Caco-2 (cell line): ENCODE data around the gene DENND6B. TPM values are rescaled to one million over a fixed set of nuclear protein-coding genes. Genes with fewer than 3 reads are reported as not detected.

ENCODE experiments used
- BruUV-seq: library from RNA; stranded (reverse); fragments of 400-500 nt; replicated peaks from 2 replicates; lab custom pipeline; 2021; lab: Mats Ljungman, UMichigan
- CTCF ChIA-PET: fragments of 300-600 bp; sonication (Branson Sonifier 250); formaldehyde crosslinking; loops from one replicate; lab custom pipeline; 2022; ENCODE audit warnings: antibody characterized with exemption; lab: Charles Lee
- POLR2A ChIA-PET: fragments of 300-600 bp; sonication (Branson Sonifier 250); formaldehyde crosslinking; loops from one replicate; lab custom pipeline; 2022; ENCODE audit warnings: antibody characterized with exemption; lab: Charles Lee
- DNase-seq, 2 experiments: peaks; one replicate each; pipeline versions ENCODE4 v3.0.0 to v3.0.0-alpha.2; 2020 to 2022
- H3K27me3 ChIP-seq: replicated peaks from 2 replicates; pipeline ENCODE4 v1.6.0; 2011; ENCODE audit warnings: low read length; ENCODE audit not compliant: control insufficient read depth, insufficient read depth
- H3K36me3 ChIP-seq: 2 replicates; pipeline ENCODE4 v1.5.1; 2011; ENCODE audit warnings: low read length; ENCODE audit not compliant: control insufficient read depth, insufficient read depth
- H3K4me1 ChIP-seq: fragments of 250-450 bp; sonication (Bioruptor Pico); 2 replicates; pipeline ENCODE4 v1.5.1; 2020; ENCODE audit warnings: mild to moderate bottlenecking
- H3K4me3 ChIP-seq: 2 replicates; pipeline ENCODE4 v1.5.1; 2011; ENCODE audit warnings: low read depth, mild to moderate bottlenecking, control low read depth, low read length
- H3K9me3 ChIP-seq: fragments of 250-450 bp; sonication (Bioruptor Pico); 2 replicates; pipeline ENCODE4 v1.5.1; 2020; ENCODE audit warnings: mild to moderate bottlenecking, moderate library complexity
- H3K27ac Mint-ChIP-seq: one replicate; pipeline ENCODE4 v1.8.0; 2022; ENCODE audit warnings: mixed read lengths; ENCODE audit not compliant: unreplicated experiment
- H3K27me3 Mint-ChIP-seq: one replicate; pipeline ENCODE4 v1.8.0; 2022; ENCODE audit warnings: mixed read lengths; ENCODE audit not compliant: insufficient read depth, unreplicated experiment
- H3K36me3 Mint-ChIP-seq: one replicate; pipeline ENCODE4 v1.8.0; 2022; ENCODE audit warnings: mild to moderate bottlenecking, mixed read lengths; ENCODE audit not compliant: insufficient read depth, unreplicated experiment
- H3K4me1 Mint-ChIP-seq: one replicate; pipeline ENCODE4 v1.8.0; 2022; ENCODE audit warnings: low read depth, mixed read lengths; ENCODE audit not compliant: unreplicated experiment
- H3K4me3 Mint-ChIP-seq: one replicate; pipeline ENCODE4 v1.8.0; 2022; ENCODE audit warnings: mild to moderate bottlenecking, moderate library complexity, mixed read lengths; ENCODE audit not compliant: unreplicated experiment
- H3K9me3 Mint-ChIP-seq: one replicate; pipeline ENCODE4 v1.8.0; 2022; ENCODE audit warnings: mixed read lengths; ENCODE audit not compliant: unreplicated experiment
- CTCF ChIP-seq, 2 experiments: fragments of 200-600 bp in 1 of 2; IDR thresholded peaks; 1 replicate in 1 of 2; 2 replicates in 1 of 2; pipeline versions ENCODE4 v1.5.1 to v1.8.0; 2011 to 2022; ENCODE audit warnings: antibody characterized with exemption in 1 of 2, control low read depth in 1 of 2, inconsistent platforms in 1 of 2, low read depth in 1 of 2, low read length in 1 of 2, mild to moderate bottlenecking in 1 of 2, moderate library complexity in 1 of 2; ENCODE audit not compliant: insufficient read depth in 1 of 2, severe bottlenecking in 1 of 2, unreplicated experiment in 1 of 2
- intact Hi-C: fragments of 100-400 bp; cut with micrococcal nuclease; formaldehyde crosslinking; loops from one replicate; pipeline ENCODE4 v1.10.0; 2022; ENCODE audit not compliant: unreplicated experiment
- total RNA-seq: library from RNA; stranded (reverse); gene quantifications from 2 replicates; pipeline ENCODE4 v1.2.3, GENCODE V29; 2022

DENND6B gene
- total RNA-seq, 1 experiment from 2014 or later = 3.4 TPM

- H3K36me3 ChIP-seq = no peaks in the 10 kb centered on the region
- intact Hi-C loops = loop anchor here (1.0 to 5.0 kb wide), 2 partner anchors 70 to 101 kb away; partner anchors contain the start of gene MAPK11
- POLR2A ChIA-PET = interaction anchor here (0.6 kb wide), 1 partner anchor 48 kb away, joined by 3 read pairs; no protein-coding TSS in a partner anchor
- peak; percentile 90 to 94 for TF ChIP-seq CTCF (IDR thresholded peaks at IDR 0.05; ENCODE audit: insufficient read depth in 1 of 2, low read depth in 1 of 2, low read length in 1 of 2, severe bottlenecking in 1 of 2, unreplicated experiment in 1 of 2)
- no peaks in the 10 kb centered on the region for H3K9me3 ChIP-seq
- H3K27me3 ChIP-seq = no peaks in the 10 kb centered on the region
- no peaks in the 10 kb centered on the region for H3K9me3 Mint-ChIP-seq
- no TSS peak for BruUV-seq
- no peak overlapping the region for H3K27ac Mint-ChIP-seq
- H3K4me3 Mint-ChIP-seq = peak overlapping the region; percentile 64
- H3K27me3 Mint-ChIP-seq = no peaks in the 10 kb centered on the region
- H3K36me3 Mint-ChIP-seq = no peaks in the 10 kb centered on the region
- H3K4me1 Mint-ChIP-seq = peaks cover 6% of the 10 kb centered on the region
- no peaks in the 10 kb centered on the region for H3K4me1 ChIP-seq
- peak overlapping the region; percentile 61 for H3K4me3 ChIP-seq
- CTCF ChIA-PET = interaction anchor here (0.6 to 1.4 kb wide), 11 partner anchors 11 to 184 kb away, joined by 3 to 8 read pairs (median 4); partner anchors contain the start of genes HDAC10 and TUBGCP6
- peak; percentile 89 to 92 for DNase-seq
Measured at GRCh38 chr22:50341977-50342650, 15.3 kb upstream of the DENND6B start.

DNA sequence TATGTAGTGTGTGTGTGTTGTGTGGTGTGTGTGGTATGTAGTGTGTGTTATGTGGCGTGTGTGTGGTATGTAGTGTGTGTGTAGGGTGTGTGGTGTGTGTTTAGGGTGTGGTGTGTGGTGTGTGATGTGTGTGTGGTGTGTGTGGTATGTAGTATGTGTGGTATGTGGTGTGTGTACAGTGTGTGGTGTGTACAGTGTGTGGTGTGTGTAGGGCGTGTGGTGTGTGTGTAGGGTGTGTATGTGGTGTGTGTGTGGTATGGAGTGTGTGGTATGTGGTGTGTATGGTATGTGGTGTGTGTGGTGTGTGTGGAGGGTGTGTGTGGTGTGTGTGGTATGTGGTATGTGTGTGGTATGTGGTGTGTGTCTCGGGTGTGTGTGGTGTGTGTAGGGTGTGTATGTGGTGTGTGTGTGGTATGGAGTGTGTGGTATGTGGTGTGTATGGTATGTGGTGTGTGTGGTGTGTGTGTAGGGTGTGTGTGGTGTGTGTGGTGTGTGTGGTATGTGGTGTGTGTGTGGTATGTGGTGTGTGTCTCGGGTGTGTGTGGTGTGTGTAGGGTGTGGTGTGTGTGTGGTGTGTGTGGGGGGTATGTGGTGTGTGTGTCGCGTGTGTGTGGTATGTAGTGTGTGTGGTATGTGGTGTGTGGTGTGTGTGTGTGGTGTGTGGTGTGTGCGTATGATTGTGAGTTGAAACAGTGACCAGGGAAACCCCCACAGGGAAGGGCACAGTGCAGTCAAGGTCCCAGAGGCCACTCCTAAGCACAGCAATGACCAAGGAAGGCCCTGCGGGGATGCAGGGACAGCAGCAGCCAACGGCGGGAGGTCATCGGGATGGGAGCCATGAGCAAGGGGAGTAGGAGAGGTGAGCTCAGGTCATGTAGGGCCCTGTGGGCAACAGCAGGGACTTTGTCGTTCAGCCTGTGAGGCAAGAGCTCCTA lies 13.4 kb upstream of the DENND6B start:
- Mint-ChIP-seq H3K9me3 (no peaks in the 10 kb centered on the region), H3K36me3 (no peaks in the 10 kb centered on the region), H3K27me3 (no peaks in the 10 kb centered on the region), H3K4me1 (peaks cover 6% of the 10 kb centered on the region), H3K27ac (no peak overlapping the region), H3K4me3 (no peak overlapping the region)
- Histone ChIP-seq H3K27me3 (no peaks in the 10 kb centered on the region), H3K4me1 (no peaks in the 10 kb centered on the region), H3K4me3 (no peak overlapping the region), H3K36me3 (no peaks in the 10 kb centered on the region), H3K9me3 (no peaks in the 10 kb centered on the region)
- CTCF ChIA-PET = interaction anchor here (0.6 to 1.4 kb wide), 2 partner anchors 89 to 132 kb away, joined by 4 to 5 read pairs; partner anchors contain the start of gene HDAC10
- BruUV-seq = no TSS peak
- POLR2A ChIA-PET = no interaction called here
- DNase-seq = peak; percentile 55 to 80
- no peak for TF ChIP-seq CTCF (IDR thresholded peaks at IDR 0.05; ENCODE audit: insufficient read depth in 1 of 2, low read depth in 1 of 2, low read length in 1 of 2, severe bottlenecking in 1 of 2, unreplicated experiment in 1 of 2)
- intact Hi-C loops = loop anchor here (5.0 kb wide), 1 partner anchor 68 kb away; the partner anchor contains the start of gene MAPK11

- Mint-ChIP-seq H3K9me3 (no peaks in the 10 kb centered on the region), H3K4me1 (peaks cover 6% of the 10 kb centered on the region), H3K27me3 (no peaks in the 10 kb centered on the region), H3K4me3 (no peak overlapping the region), H3K36me3 (no peaks in the 10 kb centered on the region), H3K27ac (no peak overlapping the region)
- Histone ChIP-seq H3K9me3 (no peaks in the 10 kb centered on the region), H3K27me3 (no peaks in the 10 kb centered on the region), H3K4me1 (no peaks in the 10 kb centered on the region), H3K4me3 (no peak overlapping the region), H3K36me3 (no peaks in the 10 kb centered on the region)
- BruUV-seq = no TSS peak
- intact Hi-C loops = no loop called here
- DNase-seq = no peak
- no peak for TF ChIP-seq CTCF (IDR thresholded peaks at IDR 0.05; ENCODE audit: insufficient read depth in 1 of 2, low read depth in 1 of 2, low read length in 1 of 2, severe bottlenecking in 1 of 2, unreplicated experiment in 1 of 2)
- POLR2A ChIA-PET = no interaction called here
- CTCF ChIA-PET = no interaction called here
Measured at GRCh38 chr22:50338860-50339462, 12.1 kb upstream of the DENND6B start.
